Keratinocyte (primary cell): ENCODE measurements around the gene TMEM161A. TPM values are rescaled to one million over a fixed set of nuclear protein-coding genes. Genes with fewer than 3 reads are reported as not detected.
A peak's percentile ranks its signal among the peaks of the same experiment; 100 is the strongest.
"Not testable (repeated sequence)": the region's sequence is repeated elsewhere in the genome, so short reads cannot be mapped to it uniquely, and the experiment has no call there.

Experiments used
- DNase-seq: peaks from one replicate; pipeline ENCODE4 v3.0.0-alpha.2; 2011; ENCODE audit warnings: low read depth, missing footprints, low spot score
- FAIRE-seq: peaks from 2 replicates; lab custom pipeline; 2011; peaks lifted over from hg19 to GRCh38; lab: Jason Lieb, UNC
- H2AFZ ChIP-seq: 2 replicates; pipeline ENCODE4 v1.6.0; 2012; ENCODE audit warnings: low read length, control low read depth, inconsistent platforms; ENCODE audit not compliant: control insufficient read depth
- H3K27ac ChIP-seq: 2 replicates; pipeline ENCODE4 v1.5.1; 2011; ENCODE audit warnings: low read length; ENCODE audit not compliant: control insufficient read depth, insufficient read depth
- H3K27me3 ChIP-seq: 3 replicates; pipeline ENCODE4 v1.6.0; 2011; ENCODE audit warnings: low read length; ENCODE audit not compliant: control insufficient read depth, insufficient read depth; ENCODE audit errors: extremely low read depth
- H3K36me3 ChIP-seq, 2 experiments: 2 replicates in 1 of 2; 3 replicates in 1 of 2; pipeline ENCODE4 v1.5.1; 2011; ENCODE audit warnings: low read length in 2 of 2, mild to moderate bottlenecking in 1 of 2; ENCODE audit not compliant: control insufficient read depth in 2 of 2, insufficient read depth in 2 of 2; ENCODE audit errors: extremely low read depth in 1 of 2
- H3K4me1 ChIP-seq: 3 replicates; pipeline ENCODE4 v1.5.1; 2011; ENCODE audit warnings: low read length; ENCODE audit not compliant: control insufficient read depth, insufficient read depth; ENCODE audit errors: extremely low read depth
- H3K4me2 ChIP-seq: 3 replicates; pipeline ENCODE4 v1.6.0; 2011; ENCODE audit warnings: low read depth, low read length; ENCODE audit not compliant: control insufficient read depth, insufficient read depth; ENCODE audit errors: extremely low read depth
- H3K4me3 ChIP-seq, 3 experiments: fragments of 200-600 bp in 1 of 3; sonication (generic) in 1 of 3; 2 replicates in 2 of 3; 3 replicates in 1 of 3; pipeline ENCODE4 v1.5.1; 2011 to 2016; ENCODE audit warnings: low read length in 3 of 3, mild to moderate bottlenecking in 3 of 3, control low read depth in 2 of 3, inconsistent platforms in 1 of 3, low read depth in 1 of 3, mixed read lengths in 1 of 3, mixed run types in 1 of 3, moderate library complexity in 1 of 3; ENCODE audit not compliant: control insufficient read depth in 2 of 3, insufficient read depth in 2 of 3; ENCODE audit errors: extremely low read depth in 1 of 3
- H3K79me2 ChIP-seq: 2 replicates; pipeline ENCODE4 v1.6.0; 2012; ENCODE audit warnings: low read length; ENCODE audit not compliant: control insufficient read depth, insufficient read depth
- H3K9ac ChIP-seq: 3 replicates; pipeline ENCODE4 v1.6.0; 2011; ENCODE audit warnings: low read length; ENCODE audit not compliant: control insufficient read depth, insufficient read depth; ENCODE audit errors: extremely low read depth
- H3K9me1 ChIP-seq: 3 replicates; pipeline ENCODE4 v1.6.0; 2011; ENCODE audit warnings: low read length; ENCODE audit not compliant: control insufficient read depth, insufficient read depth; ENCODE audit errors: extremely low read depth
- H3K9me3 ChIP-seq: 2 replicates; pipeline ENCODE4 v1.5.1; 2012; ENCODE audit warnings: low read depth, low read length; ENCODE audit not compliant: control insufficient read depth
- H4K20me1 ChIP-seq: 3 replicates; pipeline ENCODE4 v1.6.0; 2011; ENCODE audit warnings: low read length; ENCODE audit not compliant: control insufficient read depth, insufficient read depth; ENCODE audit errors: extremely low read depth
- EZH2 ChIP-seq: IDR thresholded peaks from one replicate; pipeline ENCODE4 v1.6.1; 2012; ENCODE audit warnings: inconsistent platforms, mild to moderate bottlenecking, low read length, moderate library complexity
- dilution Hi-C: fragments of 300-500 bp; cut with MboI; formaldehyde crosslinking; loops from one replicate; pipeline ENCODE4 v1.7.0; 2020; ENCODE audit warnings: low sequenced_read_pairs; ENCODE audit not compliant: extremely low pct_ligation_motif_present
- polyA plus RNA-seq, 5 experiments: library from polyadenylated mRNA; depleted of rRNA in 3 of 5; stranded (reverse) in 3 of 5; stranded (forward) in 1 of 5; unstranded in 1 of 5; fragments of >200 nt; gene quantifications; 1 replicate in 1 of 5; 2 replicates in 3 of 5; 3 replicates in 1 of 5; pipeline versions ENCODE4 v1.2.1 to v1.2.3, GENCODE V29; 2011 to 2012; ENCODE audit warnings: missing spikeins in 2 of 5, low read depth in 1 of 5, low replicate concordance in 1 of 5
- TF ChIP-seq, protein P1 (sequence below), 3 experiments: IDR thresholded peaks in 1 of 3; conservative IDR thresholded peaks in 1 of 3; optimal IDR thresholded peaks in 1 of 3; 2 replicates in 2 of 3; 3 replicates in 1 of 3; pipeline versions ENCODE3 to v1.5.1; 2011; ENCODE audit warnings: low read length in 3 of 3, mild to moderate bottlenecking in 3 of 3, moderate library complexity in 2 of 3, control low read depth in 1 of 3, inconsistent platforms in 1 of 3; ENCODE audit not compliant: insufficient read depth in 2 of 3; ENCODE audit errors: extremely low read depth in 1 of 3

Gene TMEM161A
- polyA plus RNA-seq, 1 donor (not counting 4 experiments of a cell fraction or from before 2014, with no cell fraction given): 18.0 TPM

GRCh38 chr19:19137556-19138108, 646 bp downstream of the TMEM161A start:
- Histone ChIP-seq H3K4me2 (peak overlapping the region; percentile 69), H3K79me2 (peaks cover 3% of the 10 kb centered on the region), H2AFZ (peak overlapping the region; percentile 90), H4K20me1 (no peaks in the 10 kb centered on the region), H3K9me1 (no peaks in the 10 kb centered on the region), H3K9me3 (peaks cover under 1% of the 10 kb centered on the region), H3K9ac (peak overlapping the region; percentile 85), H3K4me1 (peaks cover 6% of the 10 kb centered on the region), H3K27me3 (no peaks in the 10 kb centered on the region), H3K36me3 (no peaks in the 10 kb centered on the region), H3K27ac (peak overlapping the region; percentile 72), H3K4me3 (peak overlapping the region; percentile 81 to 83 (median 82))
- DNase-seq: no peak
- no peak for TF ChIP-seq EZH2
- TF ChIP-seq, protein P1, sequence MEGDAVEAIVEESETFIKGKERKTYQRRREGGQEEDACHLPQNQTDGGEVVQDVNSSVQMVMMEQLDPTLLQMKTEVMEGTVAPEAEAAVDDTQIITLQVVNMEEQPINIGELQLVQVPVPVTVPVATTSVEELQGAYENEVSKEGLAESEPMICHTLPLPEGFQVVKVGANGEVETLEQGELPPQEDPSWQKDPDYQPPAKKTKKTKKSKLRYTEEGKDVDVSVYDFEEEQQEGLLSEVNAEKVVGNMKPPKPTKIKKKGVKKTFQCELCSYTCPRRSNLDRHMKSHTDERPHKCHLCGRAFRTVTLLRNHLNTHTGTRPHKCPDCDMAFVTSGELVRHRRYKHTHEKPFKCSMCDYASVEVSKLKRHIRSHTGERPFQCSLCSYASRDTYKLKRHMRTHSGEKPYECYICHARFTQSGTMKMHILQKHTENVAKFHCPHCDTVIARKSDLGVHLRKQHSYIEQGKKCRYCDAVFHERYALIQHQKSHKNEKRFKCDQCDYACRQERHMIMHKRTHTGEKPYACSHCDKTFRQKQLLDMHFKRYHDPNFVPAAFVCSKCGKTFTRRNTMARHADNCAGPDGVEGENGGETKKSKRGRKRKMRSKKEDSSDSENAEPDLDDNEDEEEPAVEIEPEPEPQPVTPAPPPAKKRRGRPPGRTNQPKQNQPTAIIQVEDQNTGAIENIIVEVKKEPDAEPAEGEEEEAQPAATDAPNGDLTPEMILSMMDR (optimal IDR thresholded peaks at IDR 0.05 in 1 of 3, IDR thresholded peaks at IDR 0.05 in 1 of 3, conservative IDR thresholded peaks at IDR 0.05 in 1 of 3; ENCODE audit: extremely low read depth in 1 of 3, insufficient read depth in 2 of 3, low read length in 3 of 3): no peak
- dilution Hi-C loops: no loop called here
- no peak for FAIRE-seq

- H3K36me3 ChIP-seq, H3K27me3 ChIP-seq, H2AFZ ChIP-seq, H3K4me2 ChIP-seq, FAIRE-seq, H4K20me1 ChIP-seq, H3K9ac ChIP-seq, dilution Hi-C loops, H3K79me2 ChIP-seq, H3K9me3 ChIP-seq, H3K9me1 ChIP-seq, H3K4me3 ChIP-seq, H3K27ac ChIP-seq, DNase-seq, H3K4me1 ChIP-seq: not testable (repeated sequence)
Measured at GRCh38 chr19:19135713-19136112, 2.6 kb downstream of the TMEM161A start.

GRCh38 chr19:19134687-19135158, 3.6 kb downstream of the TMEM161A start:
- Histone ChIP-seq H3K9me1 (no peaks in the 10 kb centered on the region), H3K9ac (no peak overlapping the region), H3K27ac (no peak overlapping the region), H2AFZ (no peak overlapping the region), H3K4me1 (peaks cover 6% of the 10 kb centered on the region), H3K4me2 (no peak overlapping the region), H3K4me3 (no peak overlapping the region), H3K36me3 (peaks cover 0 to 4% of the 10 kb centered on the region in 2 experiments), H3K79me2 (peaks cover 3% of the 10 kb centered on the region), H3K27me3 (no peaks in the 10 kb centered on the region), H3K9me3 (peaks cover 7% of the 10 kb centered on the region), H4K20me1 (no peaks in the 10 kb centered on the region)
- no peak for DNase-seq
- FAIRE-seq: no peak
- TF ChIP-seq, protein P1 (optimal IDR thresholded peaks at IDR 0.05 in 1 of 3, IDR thresholded peaks at IDR 0.05 in 1 of 3, conservative IDR thresholded peaks at IDR 0.05 in 1 of 3; ENCODE audit: extremely low read depth in 1 of 3, insufficient read depth in 2 of 3, low read length in 3 of 3): no peak
- dilution Hi-C loops: no loop called here
